PFSK-1 (cell line): Measurements from ENCODE around the gene PSEN1.

Source experiments
- FOXP2 ChIP-seq: optimal IDR thresholded peaks from 2 replicates; pipeline ENCODE3; 2011; ENCODE audit warnings: borderline replicate concordance, control low read depth, inconsistent platforms; ENCODE audit not compliant: insufficient read depth; ENCODE audit errors: extremely low read length, extremely low read depth
- POLR2AphosphoS5 ChIP-seq: IDR thresholded peaks from 2 replicates; pipeline ENCODE4 v1.6.1; 2012; ENCODE audit warnings: low read depth, mild to moderate bottlenecking, control low read depth, low read length, moderate library complexity
- REST ChIP-seq, 2 experiments: IDR thresholded peaks; 2 replicates each; pipeline versions ENCODE4 v1.6.1 to v1.8.0; 2011 to 2012; ENCODE audit warnings: low read depth in 2 of 2, low read length in 2 of 2, control low read depth in 1 of 2, inconsistent platforms in 1 of 2, mild to moderate bottlenecking in 1 of 2, moderate library complexity in 1 of 2; ENCODE audit not compliant: insufficient read depth in 1 of 2
- SIN3A ChIP-seq: IDR thresholded peaks from 2 replicates; pipeline ENCODE4 v1.6.1; 2012; ENCODE audit warnings: mild to moderate bottlenecking, low read length, moderate library complexity, borderline replicate concordance; ENCODE audit not compliant: insufficient read depth
- TAF1 ChIP-seq: IDR thresholded peaks from 2 replicates; pipeline ENCODE4 v1.6.1; 2012; ENCODE audit warnings: low read length, control low read depth, borderline replicate concordance; ENCODE audit not compliant: insufficient read depth

PSEN1 gene

DNA sequence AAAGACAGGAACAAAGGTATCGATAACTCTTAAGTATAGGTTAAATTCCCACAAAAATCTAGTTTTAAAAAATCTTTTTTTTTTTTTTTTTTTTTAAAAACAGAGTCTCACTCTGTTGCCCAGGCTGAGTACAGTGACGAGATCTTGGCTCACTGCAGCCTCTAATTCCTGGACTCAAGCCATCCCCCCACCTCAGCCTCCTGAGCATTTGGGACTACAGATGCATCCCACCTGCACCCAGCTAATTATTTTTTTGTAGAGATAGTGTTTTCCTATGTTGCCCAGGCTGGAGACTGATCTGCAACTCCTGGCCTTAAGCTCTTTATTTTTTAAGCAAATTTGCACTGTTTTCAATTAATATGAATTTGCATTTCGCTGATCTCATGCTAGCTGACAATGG lies 9.8 kb downstream of the PSEN1 start:
- TF ChIP-seq REST (IDR thresholded peaks at IDR 0.05; ENCODE audit: insufficient read depth in 1 of 2, low read depth in 2 of 2, low read length in 2 of 2) = no peak
- TF ChIP-seq SIN3A = no peak
- TF ChIP-seq FOXP2 = no peak
- TF ChIP-seq POLR2AphosphoS5 = no peak
- TF ChIP-seq TAF1 = no peak

- no peak for TF ChIP-seq SIN3A
- TF ChIP-seq TAF1 = no peak
- TF ChIP-seq FOXP2 = no peak
- no peak for TF ChIP-seq REST (IDR thresholded peaks at IDR 0.05; ENCODE audit: insufficient read depth in 1 of 2, low read depth in 2 of 2, low read length in 2 of 2)
- no peak for TF ChIP-seq POLR2AphosphoS5
These were observed 13.4 kb downstream of the PSEN1 start for GRCh38 chr14:73149753-73150152.

DNA sequence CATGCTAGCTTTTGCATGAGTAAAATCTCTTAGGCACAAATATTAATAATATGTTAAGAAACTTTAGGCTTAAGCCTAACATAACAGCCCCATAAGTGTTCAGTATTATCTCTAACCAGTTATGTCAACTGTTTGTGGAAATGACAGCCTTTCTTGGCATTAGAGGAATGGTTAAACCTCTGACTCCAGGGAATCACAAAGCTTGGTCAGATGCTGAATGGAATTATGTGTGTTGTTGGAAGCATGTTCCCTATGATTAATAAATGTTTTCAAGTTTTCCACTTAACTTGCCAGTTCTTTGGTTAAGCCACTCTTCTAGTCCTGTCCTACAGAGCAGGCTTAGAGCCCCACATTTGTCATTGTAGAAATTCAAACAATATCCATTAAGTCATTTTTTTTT lies 17.0 kb downstream of the PSEN1 start:
- TF ChIP-seq REST (IDR thresholded peaks at IDR 0.05; ENCODE audit: insufficient read depth in 1 of 2, low read depth in 2 of 2, low read length in 2 of 2) (no peak), POLR2AphosphoS5 (no peak), FOXP2 (no peak), SIN3A (no peak), TAF1 (no peak)

- no peak for TF ChIP-seq REST (IDR thresholded peaks at IDR 0.05; ENCODE audit: insufficient read depth in 1 of 2, low read depth in 2 of 2, low read length in 2 of 2)
- no peak for TF ChIP-seq POLR2AphosphoS5
- TF ChIP-seq SIN3A = no peak
These were observed 25.9 kb downstream of the PSEN1 start for GRCh38 chr14:73162251-73162650.

- TF ChIP-seq TAF1 (no peak), POLR2AphosphoS5 (no peak), FOXP2 (no peak), REST (IDR thresholded peaks at IDR 0.05; ENCODE audit: insufficient read depth in 1 of 2, low read depth in 2 of 2, low read length in 2 of 2) (no peak), SIN3A (no peak)
These were observed 30.1 kb downstream of the PSEN1 start for GRCh38 chr14:73166399-73166798.
